Measurements from ENCODE around the gene SENP2. TPM values are rescaled to one million over a fixed set of nuclear protein-coding genes. Genes with fewer than 3 reads are reported as not detected.
"Not testable (repeated sequence)": the region's sequence is repeated elsewhere in the genome, so short reads cannot be mapped to it uniquely, and the experiment has no call there.

Gene SENP2
- total RNA-seq, 4 donors from 2014 or later: 8.5 to 54.4 (median 49.8) TPM

- peak overlapping the region; percentile 85 to 99 for H3K27ac ChIP-seq
- TF ChIP-seq CTCF (IDR thresholded peaks at IDR 0.05): no peak
- TF ChIP-seq POLR2A (IDR thresholded peaks at IDR 0.05): no peak
- no peaks in the 10 kb centered on the region for H3K9me3 ChIP-seq
- DNase-seq: no peak
- peaks cover 20 to 28% of the 10 kb centered on the region in 2 donors for H3K4me1 ChIP-seq
- H3K27me3 ChIP-seq: no peaks in the 10 kb centered on the region
- intact Hi-C loops (cut with DNase I; ENCODE audit: low total_unique reads): no loop called here
- H3K36me3 ChIP-seq: no peaks in the 10 kb centered on the region
- H3K4me3 ChIP-seq: no peak overlapping the region
These were observed 71.8 kb downstream of the SENP2 start for GRCh38 chr3:185657691-185658503.

DNA sequence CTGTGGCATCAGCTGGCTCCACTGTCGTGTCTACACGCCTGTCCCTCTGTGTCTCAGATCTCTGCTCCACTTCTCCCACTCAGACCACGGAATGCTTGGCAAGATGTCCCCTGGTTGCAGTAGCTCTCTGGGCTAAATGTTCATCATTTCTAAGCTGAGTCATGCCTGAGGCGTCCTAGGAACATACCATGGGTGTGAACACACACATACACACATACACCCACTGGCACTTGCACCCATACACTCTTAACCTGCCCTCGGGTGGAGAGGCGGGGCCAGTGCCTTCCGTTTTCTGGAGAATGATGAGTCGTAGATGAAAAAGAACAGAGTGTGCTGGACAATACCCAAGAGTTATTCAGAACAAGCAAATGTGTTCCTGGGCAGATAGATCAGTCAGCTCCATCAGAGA, 72.4 kb downstream of the SENP2 start:
- Histone ChIP-seq H3K4me3 (no peak overlapping the region), H3K9me3 (no peaks in the 10 kb centered on the region), H3K27me3 (no peaks in the 10 kb centered on the region), H3K27ac (peak overlapping the region; percentile 85 to 99), H3K4me1 (peaks cover 20 to 28% of the 10 kb centered on the region in 2 donors), H3K36me3 (no peaks in the 10 kb centered on the region)
- TF ChIP-seq POLR2A (IDR thresholded peaks at IDR 0.05) (no peak), CTCF (IDR thresholded peaks at IDR 0.05) (no peak)
- peak; percentile 77 to 82 for DNase-seq
- intact Hi-C loops (cut with DNase I; ENCODE audit: low total_unique reads): no loop called here

DNA sequence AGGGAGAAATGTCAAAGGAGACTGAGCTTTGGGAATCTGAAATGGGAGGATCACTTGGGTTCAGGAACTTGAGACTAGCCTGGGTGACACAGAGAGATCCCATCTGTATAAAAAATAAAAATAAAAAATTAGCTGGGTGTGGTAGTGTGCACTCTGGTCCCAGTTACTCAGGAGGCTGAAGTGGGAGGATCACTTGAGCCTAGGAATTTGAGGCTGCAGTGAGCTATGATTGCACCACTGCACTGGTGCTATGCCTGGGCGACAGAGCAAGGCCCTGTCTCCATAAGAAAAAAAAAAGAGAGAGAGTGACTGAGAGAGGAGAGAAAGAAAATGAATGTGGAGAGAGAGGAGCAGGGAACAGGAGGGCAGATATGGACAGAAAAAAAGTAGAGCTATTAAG, 72.8 kb downstream of the SENP2 start:
- Histone ChIP-seq H3K36me3 (no peaks in the 10 kb centered on the region), H3K4me1 (peaks cover 20 to 28% of the 10 kb centered on the region in 2 donors), H3K27ac (peak overlapping the region; percentile 85 to 99), H3K27me3 (no peaks in the 10 kb centered on the region), H3K4me3 (no peak overlapping the region), H3K9me3 (no peaks in the 10 kb centered on the region)
- intact Hi-C loops (cut with DNase I; ENCODE audit: low total_unique reads): no loop called here
- no peak for TF ChIP-seq POLR2A (IDR thresholded peaks at IDR 0.05)
- DNase-seq: no peak

DNA sequence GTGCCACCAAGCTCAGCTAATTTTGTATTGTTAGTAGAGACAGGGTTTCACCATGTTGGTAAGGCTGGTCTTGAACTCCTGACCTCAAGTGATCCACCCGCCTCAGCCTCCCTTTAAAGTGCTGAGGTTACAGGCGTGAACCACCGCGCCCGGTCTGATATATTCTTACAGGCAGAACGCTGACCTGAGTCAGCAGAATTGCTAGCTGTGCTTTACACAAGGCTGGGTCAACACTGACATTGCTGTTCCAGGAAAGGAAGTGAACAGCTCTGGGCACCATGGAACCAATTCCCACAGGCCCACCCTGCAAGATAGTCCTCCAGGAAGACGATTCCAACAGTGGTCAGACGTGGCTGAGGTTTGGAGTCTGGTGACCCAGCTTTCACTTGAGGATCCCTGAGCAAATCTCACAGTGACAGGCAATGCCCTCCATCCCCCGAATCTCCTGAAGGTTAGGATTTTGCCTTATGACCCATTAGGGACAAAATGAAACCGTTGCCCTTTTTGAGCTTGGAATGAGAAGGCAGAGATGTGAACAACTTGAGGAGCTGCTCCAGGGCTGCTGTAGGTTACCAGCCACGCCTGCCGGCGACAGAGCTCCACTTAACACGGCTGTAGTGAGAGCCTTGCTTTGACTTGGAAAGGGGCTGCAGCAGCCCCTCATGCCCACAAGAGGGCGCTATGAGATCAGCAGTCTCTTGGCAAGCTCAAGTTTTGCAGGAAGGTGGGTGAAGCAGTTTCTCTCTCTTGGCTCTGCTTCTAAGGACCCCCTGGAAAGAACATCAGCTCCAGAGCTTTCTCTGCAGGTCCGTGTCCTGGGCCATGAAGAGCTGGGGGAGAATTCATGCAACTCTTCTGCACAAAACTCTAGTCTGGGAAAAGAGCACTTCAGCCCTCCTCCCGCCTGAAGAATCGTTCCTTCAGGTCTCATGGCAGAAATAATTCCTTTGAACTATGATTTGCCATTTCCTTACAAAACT, 74.1 kb downstream of the SENP2 start:
- DNase-seq: peak; percentile 75 to 76
- intact Hi-C loops (cut with DNase I; ENCODE audit: low total_unique reads): no loop called here
- peak overlapping the region; percentile 85 to 99 for H3K27ac ChIP-seq
- no peaks in the 10 kb centered on the region for H3K27me3 ChIP-seq
- TF ChIP-seq POLR2A (IDR thresholded peaks at IDR 0.05) (no peak), CTCF (IDR thresholded peaks at IDR 0.05) (peak; percentile 83 to 98 (median 93))
- H3K4me3 ChIP-seq: no peak overlapping the region
- H3K36me3 ChIP-seq: no peaks in the 10 kb centered on the region
- no peaks in the 10 kb centered on the region for H3K9me3 ChIP-seq
- H3K4me1 ChIP-seq: peaks cover 19 to 27% of the 10 kb centered on the region in 2 donors

DNA sequence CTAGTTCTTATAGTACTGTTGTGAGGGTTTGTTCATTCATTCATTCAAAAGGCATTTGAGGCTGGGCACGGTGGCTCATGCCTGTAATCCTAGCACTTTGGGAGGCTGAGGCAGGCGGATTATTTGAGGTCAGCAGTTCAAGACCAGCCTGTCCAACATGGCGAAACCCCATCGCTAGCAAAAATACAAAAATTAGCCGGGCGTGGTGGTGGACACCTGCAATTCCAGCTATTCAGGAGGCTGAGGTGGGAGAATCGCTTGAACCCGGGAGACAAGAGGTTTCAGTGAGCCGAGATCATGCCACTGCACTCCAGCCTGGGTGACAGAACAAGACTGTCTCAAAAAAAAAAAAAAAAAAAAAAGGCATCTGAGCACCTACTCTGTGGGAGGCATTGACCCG, 75.2 kb downstream of the SENP2 start:
- H3K4me3 ChIP-seq; H3K36me3 ChIP-seq; H3K27ac ChIP-seq; DNase-seq; intact Hi-C loops (cut with DNase I; ENCODE audit: low total_unique reads); H3K27me3 ChIP-seq; H3K9me3 ChIP-seq: not testable (repeated sequence)
- H3K4me1 ChIP-seq: peaks cover 9 to 19% of the 10 kb centered on the region in 2 donors

All from uterus (tissue), 4 donors.